NCI-H510A treated with DMSO at 0.1 percent for 48 hours (cell line): ENCODE data around the gene CPZ.

Experiments
- DNase-seq: peaks from one replicate; lab custom pipeline; 2025; lab: John Stamatoyannopoulos, UW

CPZ gene

GRCh38 chr4:8581094-8581861, 11.3 kb upstream of the CPZ start:
- no peak for DNase-seq

- no peak for DNase-seq
Observed at GRCh38 chr4:8582016-8582415, 10.5 kb upstream of the CPZ start.

- DNase-seq: no peak
Observed at GRCh38 chr4:8582436-8582835, 10.1 kb upstream of the CPZ start.

GRCh38 chr4:8582941-8583654, 9.5 kb upstream of the CPZ start:
- DNase-seq: no peak

GRCh38 chr4:8583655-8584025, 8.9 kb upstream of the CPZ start:
- no peak for DNase-seq

- no peak for DNase-seq
Observed at GRCh38 chr4:8585186-8585585, 7.4 kb upstream of the CPZ start.

GRCh38 chr4:8585721-8586212, 6.8 kb upstream of the CPZ start:
- DNase-seq: no peak

GRCh38 chr4:8586246-8586645, 6.3 kb upstream of the CPZ start:
- no peak for DNase-seq

GRCh38 chr4:8586671-8587468, 5.7 kb upstream of the CPZ start:
- no peak for DNase-seq

- DNase-seq: no peak
Observed at GRCh38 chr4:8587469-8588195, 4.9 kb upstream of the CPZ start.

GRCh38 chr4:8588196-8588470, 4.4 kb upstream of the CPZ start:
- no peak for DNase-seq

- DNase-seq: no peak
Observed at GRCh38 chr4:8589336-8589735, 3.2 kb upstream of the CPZ start.

- DNase-seq: no peak
Observed at GRCh38 chr4:8589823-8590545, 2.6 kb upstream of the CPZ start.

GRCh38 chr4:8590546-8590880, 2.1 kb upstream of the CPZ start:
- DNase-seq: no peak

GRCh38 chr4:8591114-8591513, 1.5 kb upstream of the CPZ start:
- no peak for DNase-seq

- DNase-seq: no peak
Observed at GRCh38 chr4:8591626-8592365, 769 bp upstream of the CPZ start.

GRCh38 chr4:8593264-8594096, 915 bp downstream of the CPZ start:
- no peak for DNase-seq

- DNase-seq: peak; percentile 5
Observed at GRCh38 chr4:8594097-8595038, 1.8 kb downstream of the CPZ start.
